Panc1 (cell line): ENCODE results near the gene U2SURP. TPM values are rescaled to one million over a fixed set of nuclear protein-coding genes. Genes with fewer than 3 reads are reported as not detected.

Source experiments
- ATAC-seq: fragments of 200-7000 bp; cut with Tn5 transposase; 2 replicates; pipeline ENCODE4 v1.9.1; 2020; ENCODE audit warnings: mild to moderate bottlenecking, moderate library complexity
- BruUV-seq: library from RNA; stranded (reverse); fragments of 400-500 nt; replicated peaks from 2 replicates; lab custom pipeline; 2021; lab: Mats Ljungman, UMichigan
- CTCF ChIA-PET: fragments of 300-600 bp; sonication (Branson Sonifier 250); formaldehyde crosslinking; loops from one replicate; lab custom pipeline; 2022; ENCODE audit warnings: antibody characterized with exemption; lab: Charles Lee
- POLR2A ChIA-PET: fragments of 300-600 bp; sonication (Branson Sonifier 250); formaldehyde crosslinking; loops from one replicate; lab custom pipeline; 2022; ENCODE audit warnings: antibody characterized with exemption; lab: Charles Lee
- DNase-seq: peaks from one replicate; pipeline ENCODE4 v3.0.0-alpha.2; 2010; ENCODE audit warnings: low read depth, low spot score
- H3K27ac ChIP-seq: 2 replicates; pipeline ENCODE4 v1.5.1; 2011; ENCODE audit warnings: mild to moderate bottlenecking, low read length, inconsistent platforms
- H3K27me3 ChIP-seq: fragments of 200-500 bp; sonication (Bioruptor generic); 2 replicates; pipeline ENCODE4 v1.6.0; 2014; ENCODE audit warnings: low read length, inconsistent platforms; ENCODE audit not compliant: control insufficient read depth, insufficient read depth
- H3K36me3 ChIP-seq: fragments of 200-500 bp; sonication (Bioruptor generic); 2 replicates; pipeline ENCODE4 v1.5.1; 2014; ENCODE audit warnings: inconsistent platforms, mild to moderate bottlenecking, low read length, moderate library complexity; ENCODE audit not compliant: control insufficient read depth, insufficient read depth
- H3K4me1 ChIP-seq: 2 replicates; pipeline ENCODE4 v1.5.1; 2011; ENCODE audit warnings: inconsistent platforms, mild to moderate bottlenecking, low read length, moderate library complexity; ENCODE audit not compliant: control insufficient read depth, insufficient read depth
- H3K4me3 ChIP-seq, 2 experiments: 2 replicates each; pipeline ENCODE4 v1.5.1; 2011 to 2012; ENCODE audit warnings: low read depth in 2 of 2, low read length in 2 of 2, mild to moderate bottlenecking in 2 of 2, inconsistent platforms in 1 of 2, moderate library complexity in 1 of 2
- H3K9me3 ChIP-seq: fragments of 200-500 bp; sonication (Bioruptor generic); 2 replicates; pipeline ENCODE4 v1.5.1; 2014; ENCODE audit warnings: low read depth, mild to moderate bottlenecking, inconsistent platforms, low read length, moderate library complexity; ENCODE audit not compliant: control insufficient read depth, insufficient read depth
- POLR2AphosphoS5 ChIP-seq: IDR thresholded peaks from 2 replicates; pipeline ENCODE4 v1.6.1; 2012; ENCODE audit warnings: mild to moderate bottlenecking, low read depth, low read length, moderate library complexity
- SIN3A ChIP-seq: IDR thresholded peaks from 2 replicates; pipeline ENCODE4 v1.6.1; 2012; ENCODE audit warnings: low read depth, mild to moderate bottlenecking, low read length, moderate library complexity, borderline replicate concordance; ENCODE audit not compliant: insufficient read depth
- TCF7L2 ChIP-seq: IDR thresholded peaks from 2 replicates; pipeline ENCODE4 v1.6.1; 2011; ENCODE audit warnings: mild to moderate bottlenecking, low read depth, low read length, inconsistent platforms
- in situ Hi-C: cut with HindIII; loops from 2 replicates; pipeline ENCODE4 v1.10.0; 2016; ENCODE audit warnings: low sequenced_read_pairs, low pct_unique_long_range_greater_than_20kb
- intact Hi-C: fragments of 100-400 bp; cut with micrococcal nuclease; formaldehyde crosslinking; loops from one replicate; pipeline ENCODE4 v1.10.0; 2022; ENCODE audit not compliant: unreplicated experiment
- total RNA-seq: library from RNA; stranded (reverse); gene quantifications from one replicate; pipeline ENCODE4 v1.2.1, GENCODE V29; 2021; ENCODE audit not compliant: unreplicated experiment
- TF ChIP-seq, protein P1 (sequence below), 2 experiments: IDR thresholded peaks; 2 replicates each; pipeline ENCODE4 v1.6.1; 2011 to 2012; ENCODE audit warnings: low read depth in 2 of 2, control low read depth in 1 of 2, low read length in 1 of 2, mild to moderate bottlenecking in 1 of 2, moderate library complexity in 1 of 2; ENCODE audit not compliant: insufficient read depth in 1 of 2
- TF ChIP-seq, protein P2 (sequence below): fragments of 450-650 bp; IDR thresholded peaks from 2 replicates; pipeline ENCODE4 v1.5.1; 2017; ENCODE audit warnings: mild to moderate bottlenecking

Gene U2SURP
- total RNA-seq, 1 experiment from 2014 or later, result 135 TPM

DNA sequence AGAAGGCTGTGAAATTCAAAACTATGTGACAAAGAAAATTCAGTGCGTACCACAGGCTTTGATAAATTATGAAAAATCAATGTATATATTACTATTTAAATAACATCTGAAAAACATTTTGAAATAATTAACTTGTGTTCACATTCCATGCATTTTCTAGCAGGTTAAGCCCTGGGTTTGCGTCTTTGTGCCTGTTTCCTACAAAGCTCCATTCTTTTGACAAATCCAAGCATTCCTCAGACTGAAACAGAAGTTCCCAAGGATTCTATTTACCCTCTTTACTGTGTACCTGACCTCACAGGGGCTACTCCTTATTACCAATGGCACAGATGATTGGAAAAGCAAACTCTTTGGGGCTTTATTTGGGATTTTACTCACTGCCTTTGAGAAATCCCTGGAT is 39.8 kb upstream of the U2SURP start:
- ChIA-PET POLR2A (no interaction called here), CTCF (interaction anchor here (1.2 kb wide), 1 partner anchor 133 kb away, joined by 3 read pairs; no protein-coding TSS in a partner anchor)
- Histone ChIP-seq H3K4me1 (peaks cover 4% of the 10 kb centered on the region; the same call in 1 of the 2 replicates), H3K4me3 (no peak overlapping the region), H3K9me3 (no peaks in the 10 kb centered on the region), H3K36me3 (no peaks in the 10 kb centered on the region), H3K27ac (no peak overlapping the region), H3K27me3 (peaks cover 15% of the 10 kb centered on the region)
- ATAC-seq, result no peak
- no peak for DNase-seq
- no TSS peak for BruUV-seq
- in situ Hi-C loops (no loop called here), intact Hi-C loops (no loop called here)
- TF ChIP-seq, protein P1, sequence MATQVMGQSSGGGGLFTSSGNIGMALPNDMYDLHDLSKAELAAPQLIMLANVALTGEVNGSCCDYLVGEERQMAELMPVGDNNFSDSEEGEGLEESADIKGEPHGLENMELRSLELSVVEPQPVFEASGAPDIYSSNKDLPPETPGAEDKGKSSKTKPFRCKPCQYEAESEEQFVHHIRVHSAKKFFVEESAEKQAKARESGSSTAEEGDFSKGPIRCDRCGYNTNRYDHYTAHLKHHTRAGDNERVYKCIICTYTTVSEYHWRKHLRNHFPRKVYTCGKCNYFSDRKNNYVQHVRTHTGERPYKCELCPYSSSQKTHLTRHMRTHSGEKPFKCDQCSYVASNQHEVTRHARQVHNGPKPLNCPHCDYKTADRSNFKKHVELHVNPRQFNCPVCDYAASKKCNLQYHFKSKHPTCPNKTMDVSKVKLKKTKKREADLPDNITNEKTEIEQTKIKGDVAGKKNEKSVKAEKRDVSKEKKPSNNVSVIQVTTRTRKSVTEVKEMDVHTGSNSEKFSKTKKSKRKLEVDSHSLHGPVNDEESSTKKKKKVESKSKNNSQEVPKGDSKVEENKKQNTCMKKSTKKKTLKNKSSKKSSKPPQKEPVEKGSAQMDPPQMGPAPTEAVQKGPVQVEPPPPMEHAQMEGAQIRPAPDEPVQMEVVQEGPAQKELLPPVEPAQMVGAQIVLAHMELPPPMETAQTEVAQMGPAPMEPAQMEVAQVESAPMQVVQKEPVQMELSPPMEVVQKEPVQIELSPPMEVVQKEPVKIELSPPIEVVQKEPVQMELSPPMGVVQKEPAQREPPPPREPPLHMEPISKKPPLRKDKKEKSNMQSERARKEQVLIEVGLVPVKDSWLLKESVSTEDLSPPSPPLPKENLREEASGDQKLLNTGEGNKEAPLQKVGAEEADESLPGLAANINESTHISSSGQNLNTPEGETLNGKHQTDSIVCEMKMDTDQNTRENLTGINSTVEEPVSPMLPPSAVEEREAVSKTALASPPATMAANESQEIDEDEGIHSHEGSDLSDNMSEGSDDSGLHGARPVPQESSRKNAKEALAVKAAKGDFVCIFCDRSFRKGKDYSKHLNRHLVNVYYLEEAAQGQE (IDR thresholded peaks at IDR 0.05; ENCODE audit: insufficient read depth in 1 of 2, low read depth in 2 of 2, low read length in 1 of 2), result no peak
- TF ChIP-seq, protein P2, sequence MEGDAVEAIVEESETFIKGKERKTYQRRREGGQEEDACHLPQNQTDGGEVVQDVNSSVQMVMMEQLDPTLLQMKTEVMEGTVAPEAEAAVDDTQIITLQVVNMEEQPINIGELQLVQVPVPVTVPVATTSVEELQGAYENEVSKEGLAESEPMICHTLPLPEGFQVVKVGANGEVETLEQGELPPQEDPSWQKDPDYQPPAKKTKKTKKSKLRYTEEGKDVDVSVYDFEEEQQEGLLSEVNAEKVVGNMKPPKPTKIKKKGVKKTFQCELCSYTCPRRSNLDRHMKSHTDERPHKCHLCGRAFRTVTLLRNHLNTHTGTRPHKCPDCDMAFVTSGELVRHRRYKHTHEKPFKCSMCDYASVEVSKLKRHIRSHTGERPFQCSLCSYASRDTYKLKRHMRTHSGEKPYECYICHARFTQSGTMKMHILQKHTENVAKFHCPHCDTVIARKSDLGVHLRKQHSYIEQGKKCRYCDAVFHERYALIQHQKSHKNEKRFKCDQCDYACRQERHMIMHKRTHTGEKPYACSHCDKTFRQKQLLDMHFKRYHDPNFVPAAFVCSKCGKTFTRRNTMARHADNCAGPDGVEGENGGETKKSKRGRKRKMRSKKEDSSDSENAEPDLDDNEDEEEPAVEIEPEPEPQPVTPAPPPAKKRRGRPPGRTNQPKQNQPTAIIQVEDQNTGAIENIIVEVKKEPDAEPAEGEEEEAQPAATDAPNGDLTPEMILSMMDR, result no peak
- no peak for TF ChIP-seq SIN3A
- no peak for TF ChIP-seq TCF7L2
- no peak for TF ChIP-seq POLR2AphosphoS5

DNA sequence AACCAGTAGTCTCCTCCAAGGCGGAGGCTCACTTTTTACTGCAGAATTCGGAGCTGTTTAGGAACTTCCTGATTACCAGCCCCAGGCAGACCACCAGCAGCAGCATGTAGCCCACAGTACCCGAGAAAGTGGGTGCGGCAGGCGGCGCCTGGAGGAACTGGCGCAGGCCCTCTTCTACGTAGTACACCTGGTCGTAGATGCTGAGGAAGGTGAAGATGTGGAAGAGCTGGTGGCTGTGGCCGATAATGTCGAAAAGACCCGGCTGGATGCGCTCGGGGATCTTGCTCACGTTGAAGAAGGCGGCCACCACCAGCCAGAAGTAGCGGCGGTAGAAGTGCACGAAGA is 39.2 kb upstream of the U2SURP start:
- H3K27me3 ChIP-seq, result peaks cover 15% of the 10 kb centered on the region

More for the DNA sequence above, 39.2 kb upstream of the U2SURP start:
- CTCF ChIA-PET, result no interaction called here
- no TSS peak for BruUV-seq
- intact Hi-C loops, result no loop called here
- no peak overlapping the region for H3K27ac ChIP-seq
- peaks cover 4% of the 10 kb centered on the region; the same call in 1 of the 2 replicates for H3K4me1 ChIP-seq
- no peaks in the 10 kb centered on the region for H3K36me3 ChIP-seq
- in situ Hi-C loops, result no loop called here
- no peaks in the 10 kb centered on the region for H3K9me3 ChIP-seq
- POLR2A ChIA-PET, result no interaction called here
- TF ChIP-seq, protein P2, result no peak
- TF ChIP-seq POLR2AphosphoS5 (no peak), SIN3A (no peak), TCF7L2 (no peak)
- TF ChIP-seq, protein P1 (IDR thresholded peaks at IDR 0.05; ENCODE audit: insufficient read depth in 1 of 2, low read depth in 2 of 2, low read length in 1 of 2), result no peak
- DNase-seq, result no peak
- H3K4me3 ChIP-seq, result no peak overlapping the region
- ATAC-seq, result no peak
